ENCODE data around the gene PDCD7.
A peak's percentile ranks its signal among the peaks of the same experiment; 100 is the strongest.
"Not testable (repeated sequence)": the region's sequence is repeated elsewhere in the genome, so short reads cannot be mapped to it uniquely, and the experiment has no call there.

The PDCD7 gene

DNA sequence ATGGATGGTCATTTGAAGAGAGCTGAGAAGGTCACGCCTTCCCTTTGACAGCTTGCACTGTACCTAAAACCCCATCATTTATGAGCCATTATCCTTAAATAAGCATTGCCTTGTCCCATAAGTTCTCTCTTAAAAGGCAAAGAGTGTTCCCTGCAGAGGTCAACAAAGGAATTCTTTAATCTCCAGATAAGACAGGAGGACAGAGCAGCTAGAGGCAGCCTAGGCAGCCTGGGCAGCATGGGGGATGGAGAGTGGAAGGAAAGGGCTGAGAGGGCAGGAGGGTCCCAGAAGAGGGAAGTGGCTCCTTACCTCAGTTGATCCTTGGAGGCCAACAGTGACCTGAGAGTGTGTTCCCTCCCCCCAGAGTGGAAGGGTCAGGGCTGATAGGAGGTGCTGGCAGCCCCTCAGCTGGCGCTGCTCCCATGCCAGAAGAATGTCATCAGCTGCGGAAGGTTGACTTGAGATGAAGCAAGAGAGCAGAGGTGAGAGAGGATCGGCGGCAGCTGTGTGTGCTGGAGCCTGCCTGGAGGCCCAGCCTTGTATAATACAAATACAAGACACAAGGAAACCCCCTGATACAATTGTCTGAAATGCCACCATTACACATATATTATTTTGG, 44.3 kb downstream of the PDCD7 start:
- DNase-seq: no peak

DNA sequence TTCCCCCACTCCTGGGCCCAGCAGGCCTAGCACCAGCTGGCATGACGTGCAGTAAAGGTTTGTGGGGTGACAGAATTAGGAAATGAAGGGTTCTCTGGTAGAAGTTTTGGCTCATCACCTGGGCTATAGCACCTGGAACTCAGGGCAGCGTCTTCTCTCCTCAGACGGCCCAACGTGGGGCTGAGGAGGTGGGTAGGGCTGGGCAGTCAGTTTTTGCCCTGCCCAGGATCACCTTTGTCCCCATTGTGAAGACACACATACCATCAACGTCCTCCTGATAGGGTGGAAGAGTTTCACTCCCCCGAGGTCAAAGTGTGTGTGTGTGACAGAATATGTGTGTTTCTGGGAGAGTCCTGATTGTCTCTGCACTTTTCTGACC, 45.0 kb downstream of the PDCD7 start:
- DNase-seq: no peak

DNA sequence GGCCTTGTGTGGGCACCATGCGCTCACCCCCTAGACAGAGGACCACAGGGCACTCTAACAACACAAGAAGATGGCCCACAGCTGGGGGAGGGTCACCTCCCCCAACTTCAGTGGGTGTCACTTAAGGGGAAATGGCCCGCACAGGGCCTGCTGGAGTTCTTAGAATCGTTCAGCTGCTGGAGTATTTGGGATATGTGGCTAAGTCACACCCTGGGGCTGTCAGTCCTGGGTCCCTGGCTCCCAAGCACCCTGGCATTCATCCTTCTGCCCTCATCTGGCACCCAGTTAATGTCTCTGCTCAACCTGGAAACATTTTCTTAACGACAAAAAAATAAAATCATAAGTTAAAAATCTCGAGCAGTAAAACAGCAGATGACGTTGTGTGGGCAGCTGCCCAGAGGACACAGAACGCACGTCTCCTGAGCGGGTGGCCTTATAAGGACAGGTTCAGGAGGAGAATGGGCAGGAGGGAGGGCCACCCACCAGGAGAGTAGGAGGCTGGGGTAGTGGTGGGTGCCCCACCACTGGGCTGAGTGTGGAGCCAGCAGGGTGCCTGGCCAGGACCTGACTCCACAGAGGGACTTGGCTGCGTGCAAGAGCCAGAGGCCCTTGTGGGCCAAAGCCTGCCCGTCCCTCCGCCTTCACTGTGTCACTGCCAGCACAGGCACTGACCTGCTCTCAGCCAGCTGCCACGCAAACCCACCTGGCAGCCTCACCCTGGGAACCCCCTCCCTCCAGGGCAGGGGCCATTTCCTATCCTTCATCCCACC, 45.5 kb downstream of the PDCD7 start:
- DNase-seq: no peak

DNA sequence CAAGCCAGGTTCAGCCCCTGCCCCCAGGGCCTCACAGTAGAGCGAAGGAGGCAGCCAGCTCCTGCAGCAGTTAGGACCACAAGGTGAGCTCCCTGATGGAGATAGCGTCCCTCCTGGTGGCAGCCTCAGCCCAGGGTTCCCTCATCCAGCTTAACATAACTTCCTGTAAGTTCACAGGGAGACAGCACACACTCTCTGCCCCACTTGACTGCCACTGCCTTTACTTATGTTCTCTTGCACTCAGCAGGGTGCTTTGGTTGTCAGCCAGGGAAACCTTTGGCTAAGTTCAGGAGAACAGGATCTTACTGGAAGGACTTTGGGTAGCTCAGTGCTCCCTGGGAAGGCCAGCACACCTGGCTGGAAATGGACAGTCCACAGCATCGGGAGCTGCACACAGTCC, 46.2 kb downstream of the PDCD7 start:
- no peak for DNase-seq

DNA sequence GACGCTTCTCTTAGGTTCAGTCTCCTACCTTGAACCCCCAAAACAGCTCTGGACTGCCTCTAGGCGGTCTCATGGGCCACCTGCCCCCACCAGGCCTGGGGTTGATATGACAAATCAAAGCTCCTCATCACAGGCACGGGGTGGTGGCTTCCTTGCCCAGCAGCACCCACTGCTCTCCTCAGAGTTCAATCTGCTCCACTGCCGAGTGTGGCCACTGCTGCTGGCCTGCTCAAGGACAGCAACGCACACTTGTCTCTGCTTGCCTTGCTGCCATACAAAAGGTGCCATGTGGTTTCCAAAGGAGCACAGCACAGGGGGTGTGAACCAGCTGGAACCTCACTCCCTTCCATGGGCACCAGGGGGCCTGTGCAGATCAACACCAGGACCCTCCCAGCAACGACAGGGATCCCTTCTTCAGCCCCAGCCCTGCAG, 46.9 kb downstream of the PDCD7 start:
- DNase-seq: no peak

DNA sequence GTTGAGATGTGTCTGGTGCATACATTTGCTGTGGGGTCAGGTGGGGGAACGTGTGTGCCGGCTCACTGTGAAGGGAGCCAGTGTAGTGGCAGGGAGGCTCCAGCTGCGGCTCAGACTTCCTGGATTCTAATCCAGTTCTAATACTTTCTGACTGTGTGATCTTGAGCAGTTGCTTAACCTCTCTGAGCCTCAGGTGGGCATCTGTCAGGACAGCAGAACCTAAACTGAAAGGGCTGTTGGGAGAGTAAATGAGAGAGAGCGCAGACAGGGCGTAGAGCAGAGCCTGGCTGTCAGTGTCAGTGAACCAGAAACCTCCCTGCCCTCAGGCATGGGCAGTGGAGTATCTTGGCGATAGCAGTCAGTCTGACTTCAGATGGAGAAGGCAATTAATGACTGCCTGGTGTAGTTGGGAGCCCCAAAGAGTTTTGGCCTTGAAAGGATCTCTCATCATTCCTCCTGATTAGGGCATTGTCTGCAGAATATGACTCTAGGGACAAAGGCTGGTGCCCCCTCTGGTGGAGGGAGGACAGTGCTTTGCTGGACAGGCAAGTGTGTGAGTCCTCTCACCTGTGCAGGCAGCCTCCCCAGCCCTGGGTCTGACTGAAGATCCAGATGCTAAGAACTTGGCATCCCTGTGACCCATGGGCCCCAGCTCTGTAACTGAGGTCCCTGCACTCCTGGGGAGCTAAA, 47.5 kb downstream of the PDCD7 start:
- DNase-seq: peak in 2 of 3 donors; percentile 22 to 32

DNA sequence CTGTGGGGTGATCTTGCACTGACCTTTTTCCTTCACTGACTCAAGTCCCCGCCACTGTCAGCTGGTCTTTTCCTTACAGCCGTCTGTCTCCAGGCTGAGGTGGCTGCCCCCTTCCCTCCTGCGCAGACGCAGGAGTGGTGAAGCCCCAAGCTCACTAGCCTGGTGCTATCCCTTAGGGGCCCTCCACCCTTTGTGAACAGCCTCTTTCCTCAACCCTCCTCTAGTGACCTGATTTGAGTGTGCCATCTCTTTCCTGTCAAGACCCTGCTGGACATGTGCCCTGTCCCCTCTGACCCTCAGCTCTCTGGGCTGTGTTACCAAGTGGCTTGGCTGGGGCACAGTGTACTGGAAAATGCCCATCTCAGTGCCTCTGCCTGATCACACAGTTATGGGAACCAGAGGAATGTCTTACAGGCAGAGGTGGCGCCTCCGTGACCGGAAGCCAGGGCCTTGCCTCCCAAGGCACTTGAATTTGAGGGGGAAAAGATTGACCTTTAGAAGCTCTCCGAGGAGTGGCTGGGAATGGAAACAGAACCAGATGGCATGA, 48.3 kb downstream of the PDCD7 start:
- DNase-seq: no peak

DNA sequence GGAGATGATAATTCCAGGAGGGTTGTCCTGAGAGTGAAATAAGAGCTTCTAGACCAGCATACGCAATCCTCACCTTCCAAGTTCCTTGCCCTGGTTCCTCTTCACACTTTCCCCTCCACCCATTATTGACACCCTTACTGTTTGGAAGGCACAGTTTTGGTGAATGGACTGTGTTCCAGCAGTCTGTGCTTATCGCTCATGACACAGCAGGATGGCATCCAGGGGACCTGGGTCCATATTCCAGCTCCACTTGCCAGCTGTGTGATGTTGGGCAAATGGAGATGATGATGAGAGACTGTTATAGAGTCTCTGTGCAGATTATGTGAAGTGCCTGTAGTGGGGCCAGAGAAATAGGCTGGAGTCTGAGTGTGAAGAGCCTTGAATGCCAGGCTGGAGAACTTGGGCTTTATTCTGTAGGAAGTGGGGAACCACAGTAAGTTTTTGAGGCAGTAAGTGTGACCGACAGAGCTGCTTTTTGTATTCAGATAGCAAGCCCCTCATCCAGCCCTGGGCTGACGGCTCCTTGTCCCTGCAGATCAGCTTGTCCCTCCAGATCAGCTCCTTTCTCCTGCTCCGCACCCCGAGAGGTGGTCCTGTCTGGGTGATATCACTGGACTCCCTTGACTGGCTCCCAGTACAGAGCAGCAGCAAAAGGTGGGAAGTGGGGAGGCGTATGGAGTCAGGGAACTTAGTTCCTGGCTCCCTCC, 49.0 kb downstream of the PDCD7 start:
- DNase-seq: no peak

DNA sequence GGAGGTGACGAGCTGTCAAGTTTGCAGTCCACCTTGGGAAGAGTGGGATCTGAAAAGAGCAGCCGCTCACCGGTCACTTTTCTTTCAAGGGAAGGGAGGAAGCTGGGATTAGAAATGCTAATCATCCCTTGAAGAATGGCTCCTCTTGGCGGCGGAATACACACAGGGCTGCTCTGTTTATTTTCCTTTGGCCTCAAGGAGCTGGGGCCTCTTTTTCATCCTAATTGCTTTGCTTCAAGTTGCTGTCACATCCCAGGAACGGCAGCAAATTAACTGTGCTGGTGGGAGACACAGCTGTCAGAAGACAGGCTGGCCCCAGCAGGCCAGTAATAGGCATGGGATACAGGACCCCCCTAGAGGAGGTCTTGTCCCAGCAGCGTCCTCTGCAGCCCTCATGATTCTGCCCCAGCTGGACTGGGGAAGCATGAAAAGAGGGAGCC, 50.3 kb downstream of the PDCD7 start:
- no peak for DNase-seq

DNA sequence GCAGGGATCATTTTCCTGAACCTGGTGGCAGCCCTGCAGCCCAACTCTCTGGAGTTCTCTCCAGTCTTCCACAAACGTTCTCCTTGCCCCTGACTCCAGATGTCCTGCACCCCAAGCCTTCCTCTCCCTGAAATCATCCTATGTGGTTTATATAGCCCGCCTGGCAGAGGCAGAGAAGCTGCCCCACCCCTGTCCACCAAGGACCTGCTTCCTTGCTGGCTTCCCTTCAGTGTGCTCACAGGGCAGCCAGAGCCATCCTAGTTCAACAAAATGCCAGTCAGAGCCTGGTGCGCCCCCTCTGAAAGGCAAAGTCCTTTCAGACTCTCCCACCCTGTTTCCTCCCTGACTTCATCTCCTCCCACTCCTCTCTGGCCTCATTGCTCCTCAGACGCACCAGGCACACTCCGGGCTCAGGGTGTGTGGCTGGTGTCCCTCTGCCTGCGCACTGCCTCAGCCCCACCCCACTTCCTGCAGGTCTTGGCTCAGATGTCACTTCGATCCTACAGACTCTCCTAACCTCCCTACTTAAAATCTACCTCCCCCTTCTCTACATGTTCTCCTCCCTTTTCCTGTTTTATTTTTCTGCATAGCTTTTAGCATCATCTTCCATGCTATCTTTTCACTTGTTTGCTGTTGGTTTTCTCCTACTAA, 51.2 kb downstream of the PDCD7 start:
- peak; percentile 43 to 72 (median 67) for DNase-seq

DNA sequence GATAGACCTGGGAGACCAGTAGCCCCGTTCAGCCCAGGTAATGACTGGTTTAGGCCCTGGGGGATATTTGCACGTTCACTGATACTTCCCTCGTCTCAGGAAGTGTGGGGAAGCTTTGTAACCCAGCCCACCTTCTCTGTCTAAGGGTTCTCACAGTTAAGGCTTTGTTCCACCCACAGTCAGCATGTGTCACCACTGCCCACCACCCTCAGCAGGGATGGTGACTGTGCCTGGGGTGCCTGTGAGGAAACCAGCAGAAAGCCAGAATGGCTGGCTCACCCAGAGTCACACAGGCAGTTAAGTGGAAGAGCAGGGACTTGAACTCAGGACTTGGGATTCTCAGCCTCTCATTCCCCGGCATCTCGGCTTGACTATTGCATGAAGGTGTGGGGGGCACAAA, 51.9 kb downstream of the PDCD7 start:
- peak; percentile 63 to 75 (median 71) for DNase-seq

DNA sequence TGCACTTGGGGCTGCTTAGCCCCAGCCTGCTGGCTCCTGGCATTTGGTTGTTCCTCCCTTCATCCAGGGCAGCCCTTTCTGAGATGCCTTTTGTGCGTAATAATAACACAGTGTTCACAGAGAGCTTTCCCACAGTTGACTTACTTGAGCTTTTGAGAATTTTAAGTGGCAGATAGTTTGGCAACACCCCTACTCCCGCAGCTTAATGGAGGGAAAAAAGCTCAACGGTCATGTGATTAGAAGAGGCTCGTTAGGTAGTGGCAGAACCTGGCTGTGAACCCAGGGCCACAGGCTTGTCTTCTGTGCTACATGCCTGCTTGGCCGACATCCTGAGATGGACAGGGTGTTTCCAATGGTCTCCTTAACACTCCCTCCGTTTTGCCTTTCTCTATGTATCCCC, 52.3 kb downstream of the PDCD7 start:
- DNase-seq: no peak

DNA sequence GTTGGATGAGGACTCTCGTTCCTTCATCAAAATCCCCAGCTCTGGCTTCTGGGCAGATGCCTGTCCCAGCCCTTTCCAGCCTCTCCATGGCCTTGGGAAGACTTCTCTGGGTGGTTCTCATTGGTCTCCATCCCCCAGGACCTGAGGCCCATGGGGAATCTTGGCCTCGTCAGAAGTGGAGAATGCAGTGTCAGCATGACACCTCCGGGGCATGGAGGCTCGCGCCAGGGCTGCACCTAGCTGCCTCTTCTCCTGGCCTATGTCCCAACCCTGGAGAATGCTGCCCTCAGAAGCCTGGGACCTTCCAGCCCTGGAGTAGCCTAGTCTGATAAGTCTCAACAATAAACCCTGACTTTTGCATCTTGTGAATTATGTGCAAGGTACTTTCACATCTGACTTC, 54.0 kb downstream of the PDCD7 start:
- DNase-seq: no peak

DNA sequence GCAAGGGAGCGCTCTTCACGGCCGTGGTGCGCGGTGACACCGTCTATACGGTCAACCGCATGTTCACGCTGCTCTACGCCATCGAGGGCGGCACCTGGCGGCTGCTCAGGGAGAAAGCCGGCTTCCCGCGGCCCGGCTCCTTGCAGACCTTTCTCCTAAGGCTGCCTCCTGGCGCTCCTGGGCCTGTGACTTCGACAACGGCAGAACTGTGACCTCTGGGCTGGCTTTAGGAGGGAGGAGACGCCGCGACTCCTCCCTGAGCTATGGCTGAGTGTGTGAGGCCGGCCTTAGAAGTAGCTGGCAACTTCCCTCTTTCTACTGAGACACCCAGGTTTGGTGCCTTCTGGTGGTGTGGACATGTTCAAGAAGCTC, 55.6 kb downstream of the PDCD7 start:
- peak; percentile 47 to 70 (median 52) for DNase-seq

DNA sequence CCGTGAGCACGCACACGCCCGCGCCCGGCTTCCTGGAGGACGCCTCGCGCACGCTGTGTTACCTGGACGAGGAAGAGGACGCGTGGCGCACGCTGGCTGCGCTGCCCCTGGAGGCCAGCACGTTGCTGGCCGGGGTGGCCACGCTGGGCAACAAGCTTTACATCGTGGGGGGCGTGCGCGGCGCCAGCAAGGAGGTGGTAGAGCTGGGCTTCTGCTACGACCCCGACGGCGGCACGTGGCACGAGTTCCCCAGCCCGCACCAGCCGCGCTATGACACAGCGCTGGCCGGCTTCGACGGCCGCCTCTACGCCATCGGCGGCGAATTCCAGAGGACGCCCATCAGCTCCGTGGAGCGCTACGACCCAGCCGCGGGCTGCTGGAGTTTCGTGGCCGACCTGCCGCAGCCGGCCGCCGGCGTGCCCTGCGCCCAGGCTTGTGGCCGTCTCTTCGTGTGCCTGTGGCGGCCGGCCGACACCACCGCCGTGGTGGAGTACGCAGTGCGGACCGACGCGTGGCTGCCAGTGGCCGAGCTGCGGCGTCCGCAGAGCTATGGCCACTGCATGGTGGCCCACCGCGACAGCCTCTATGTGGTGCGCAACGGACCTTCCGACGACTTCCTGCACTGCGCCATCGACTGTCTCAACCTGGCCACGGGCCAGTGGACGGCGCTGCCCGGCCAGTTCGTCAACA, 56.2 kb downstream of the PDCD7 start:
- no peak for DNase-seq

DNA sequence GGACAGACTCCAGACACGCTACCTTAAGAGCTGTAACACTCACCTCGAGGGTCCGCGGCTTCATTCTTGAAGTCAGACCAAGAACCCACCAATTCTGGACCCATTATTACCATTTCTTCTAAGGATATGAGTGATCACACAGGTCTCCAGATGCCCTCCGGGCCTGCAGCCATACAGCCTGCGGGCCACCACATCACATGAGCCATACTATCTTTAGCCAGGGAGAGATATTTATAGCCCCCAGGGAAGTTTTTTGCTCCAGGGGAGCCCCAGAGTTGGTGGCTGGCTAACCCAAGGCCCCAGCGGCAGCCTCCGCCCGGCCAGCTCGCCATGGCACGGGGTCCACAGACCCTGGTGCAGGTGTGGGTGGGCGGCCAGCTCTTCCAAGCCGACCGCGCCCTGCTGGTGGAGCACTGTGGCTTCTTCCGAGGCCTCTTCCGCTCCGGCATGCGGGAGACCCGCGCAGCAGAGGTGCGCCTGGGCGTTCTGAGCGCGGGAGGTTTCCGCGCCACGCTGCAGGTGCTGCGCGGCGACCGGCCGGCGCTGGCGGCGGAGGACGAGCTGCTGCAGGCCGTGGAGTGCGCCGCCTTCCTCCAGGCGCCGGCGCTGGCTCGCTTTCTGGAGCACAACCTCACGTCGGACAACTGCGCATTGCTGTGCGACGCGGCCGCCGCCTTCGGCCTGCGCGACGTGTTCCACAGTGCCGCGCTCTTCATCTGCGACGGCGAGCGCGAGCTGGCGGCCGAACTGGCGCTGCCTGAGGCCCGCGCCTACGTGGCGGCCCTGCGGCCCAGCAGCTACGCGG, 56.9 kb downstream of the PDCD7 start, which contains the start of gene KBTBD13:
Gene KBTBD13 (plus strand): TSS at position 261 of the 805 bp plus-strand sequence. CDS start 70 bp downstream, at position 331.
- DNase-seq: no peak

DNA sequence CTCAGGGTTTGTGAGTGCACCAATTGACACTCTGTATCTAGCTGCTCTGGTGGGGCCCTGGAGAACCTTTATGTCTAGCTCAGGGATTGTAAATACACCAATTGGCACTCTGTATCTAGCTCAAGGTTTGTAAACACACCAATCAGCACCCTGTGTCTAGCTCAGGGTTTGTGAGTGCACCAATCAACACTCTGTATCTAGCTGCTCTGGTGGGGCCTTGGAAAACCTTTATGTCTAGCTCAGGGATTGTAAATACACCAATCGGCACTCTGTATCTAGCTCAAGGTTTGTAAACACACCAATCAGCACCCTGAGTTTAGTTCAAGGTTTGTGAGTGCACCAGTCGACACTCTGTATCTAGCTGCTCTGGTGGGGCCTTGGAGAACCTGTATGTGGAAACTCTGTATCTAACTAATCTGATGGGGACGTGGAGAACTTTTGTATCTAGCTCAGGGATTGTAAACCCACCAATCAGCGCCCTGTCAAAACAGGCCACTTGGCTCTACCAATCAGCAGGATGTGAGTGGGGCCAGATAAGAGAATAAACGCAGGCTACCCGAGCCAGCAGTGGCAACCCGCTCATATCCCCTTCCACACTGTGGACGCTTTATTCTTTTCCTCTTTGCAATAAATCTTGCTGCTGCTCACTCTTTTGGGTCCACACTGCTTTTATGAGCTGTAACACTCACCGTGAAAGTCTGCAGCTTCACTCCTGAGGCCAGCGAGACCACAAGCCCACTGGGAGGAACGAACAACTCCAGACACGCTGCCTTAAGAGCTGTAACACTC, 57.8 kb downstream of the PDCD7 start:
- DNase-seq: not testable (repeated sequence)

DNA sequence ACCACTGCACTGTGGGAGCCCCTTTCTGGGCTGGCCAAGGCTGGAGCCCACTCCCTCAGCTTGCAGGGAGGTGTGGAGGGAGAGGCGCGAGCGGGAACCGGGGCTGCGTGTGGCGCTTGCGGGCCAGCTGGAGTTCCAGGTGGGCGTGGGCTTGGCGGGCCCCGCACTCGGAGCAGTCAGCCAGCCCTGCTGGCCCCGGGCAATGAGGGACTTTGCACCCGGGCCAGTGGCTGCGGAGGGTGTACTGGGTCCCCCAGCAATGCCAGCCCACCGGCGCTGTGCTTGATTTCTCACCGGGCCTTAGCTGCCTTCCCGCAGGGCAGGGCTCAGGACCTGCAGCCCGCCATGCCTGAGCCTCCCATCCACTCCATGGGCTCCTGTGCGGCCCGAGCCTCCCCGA, 58.7 kb downstream of the PDCD7 start:
- not testable (repeated sequence) for DNase-seq

DNA sequence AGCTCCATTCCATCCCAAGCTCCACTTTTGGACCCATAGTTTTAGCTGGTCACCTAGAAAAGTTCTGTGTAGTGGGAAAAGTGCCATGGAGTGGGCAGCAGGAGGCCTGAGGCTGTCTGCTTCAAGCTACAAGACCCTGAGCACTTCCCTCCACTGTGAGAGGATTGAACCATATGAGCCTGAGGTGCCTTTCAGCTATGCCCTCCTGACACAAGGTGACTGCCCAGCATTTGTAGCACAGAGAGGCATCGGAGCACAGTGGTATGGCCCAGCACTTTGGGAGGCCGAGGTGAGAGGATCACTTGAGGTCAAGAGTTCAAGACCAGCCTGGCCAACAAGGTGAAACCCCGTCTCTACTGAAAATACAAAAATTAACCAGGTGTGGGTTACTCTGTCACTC, 61.0 kb downstream of the PDCD7 start:
- DNase-seq: no peak

DNA sequence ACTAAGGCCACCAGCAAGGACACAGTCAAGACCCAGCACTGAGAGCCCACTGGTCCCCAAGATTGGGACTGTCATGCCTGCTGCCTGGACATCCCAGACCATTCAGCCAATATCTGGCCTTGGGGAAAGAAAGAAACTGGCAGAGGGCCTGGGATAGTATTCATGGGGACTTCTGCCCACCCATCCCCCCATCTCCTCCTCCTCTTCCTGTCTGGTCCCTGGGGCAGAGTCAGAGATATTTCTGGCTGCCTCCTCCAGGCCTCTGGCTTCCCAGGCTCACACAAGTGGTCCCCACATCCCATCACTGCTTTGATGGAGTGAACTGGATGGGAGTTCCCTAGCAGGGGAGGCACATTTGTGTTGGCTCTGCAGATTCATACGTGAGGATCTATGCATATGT, 61.6 kb downstream of the PDCD7 start:
- peak in 1 of 3 donors; percentile 20 for DNase-seq
